ENCODE measurements around the gene SHH. TPM values are rescaled to one million over a fixed set of nuclear protein-coding genes. Genes with fewer than 3 reads are reported as not detected.
A peak's percentile ranks its signal among the peaks of the same experiment; 100 is the strongest.
"Not testable (repeated sequence)": the region's sequence is repeated elsewhere in the genome, so short reads cannot be mapped to it uniquely, and the experiment has no call there.

The SHH gene
- total and polyA plus RNA-seq, 2 donors, result 8.6 to 13.8 TPM

- H3K27ac ChIP-seq (ENCODE audit: low read depth), result no peak overlapping the region
- DNase-seq (ENCODE audit: extremely low spot score), result no peak
- H3K4me3 ChIP-seq (ENCODE audit: low read depth, low read length), result no peak overlapping the region
- WGBS, result 71% methylated on average over 18 of the region's 18 CpGs
- H3K36me3 ChIP-seq (ENCODE audit: insufficient read depth), result no peaks in the 10 kb centered on the region
- H3K4me1 ChIP-seq (ENCODE audit: insufficient read depth), result no peaks in the 10 kb centered on the region
Measured at GRCh38 chr7:155847821-155848435, 35.7 kb upstream of the SHH start.

- Histone ChIP-seq H3K27ac (ENCODE audit: low read depth) (no peak overlapping the region), H3K4me1 (ENCODE audit: insufficient read depth) (no peaks in the 10 kb centered on the region), H3K36me3 (ENCODE audit: insufficient read depth) (no peaks in the 10 kb centered on the region), H3K4me3 (ENCODE audit: low read depth, low read length) (no peak overlapping the region)
- WGBS, result 81% methylated on average over 15 of the region's 15 CpGs
- DNase-seq (ENCODE audit: extremely low spot score), result no peak
Measured at GRCh38 chr7:155846936-155847335, 34.7 kb upstream of the SHH start.

GRCh38 chr7:155846156-155846555 lies 33.9 kb upstream of the SHH start:
- Histone ChIP-seq H3K36me3 (ENCODE audit: insufficient read depth) (no peaks in the 10 kb centered on the region), H3K27ac (ENCODE audit: low read depth) (no peak overlapping the region), H3K4me3 (ENCODE audit: low read depth, low read length) (no peak overlapping the region), H3K4me1 (ENCODE audit: insufficient read depth) (no peaks in the 10 kb centered on the region)
- 90% methylated on average over 5 of the region's 5 CpGs for WGBS
- DNase-seq (ENCODE audit: extremely low spot score), result no peak

- WGBS, result 88% methylated on average over 14 of the region's 14 CpGs
- Histone ChIP-seq H3K4me1 (ENCODE audit: insufficient read depth) (no peaks in the 10 kb centered on the region), H3K27ac (ENCODE audit: low read depth) (no peak overlapping the region), H3K36me3 (ENCODE audit: insufficient read depth) (no peaks in the 10 kb centered on the region), H3K4me3 (ENCODE audit: low read depth, low read length) (no peak overlapping the region)
- DNase-seq (ENCODE audit: extremely low spot score), result no peak
Measured at GRCh38 chr7:155845226-155845625, 33.0 kb upstream of the SHH start.

- Histone ChIP-seq H3K27ac (ENCODE audit: low read depth) (no peak overlapping the region), H3K36me3 (ENCODE audit: insufficient read depth) (no peaks in the 10 kb centered on the region), H3K4me1 (ENCODE audit: insufficient read depth) (no peaks in the 10 kb centered on the region), H3K4me3 (ENCODE audit: low read depth, low read length) (no peak overlapping the region)
- 90% methylated on average over 16 of the region's 16 CpGs for WGBS
- no peak for DNase-seq (ENCODE audit: extremely low spot score)
Measured at GRCh38 chr7:155844526-155844925, 32.3 kb upstream of the SHH start.

GRCh38 chr7:155844019-155844453 lies 31.8 kb upstream of the SHH start:
- Histone ChIP-seq H3K4me1 (ENCODE audit: insufficient read depth) (no peaks in the 10 kb centered on the region), H3K4me3 (ENCODE audit: low read depth, low read length) (no peak overlapping the region), H3K36me3 (ENCODE audit: insufficient read depth) (no peaks in the 10 kb centered on the region), H3K27ac (ENCODE audit: low read depth) (no peak overlapping the region)
- WGBS, result 51% methylated on average over 14 of the region's 14 CpGs
- DNase-seq (ENCODE audit: extremely low spot score), result peak; percentile 66

GRCh38 chr7:155843426-155844018 lies 31.3 kb upstream of the SHH start:
- 87% methylated on average over 20 of the region's 20 CpGs for WGBS
- H3K4me3 ChIP-seq (ENCODE audit: low read depth, low read length), result no peak overlapping the region
- H3K27ac ChIP-seq (ENCODE audit: low read depth), result no peak overlapping the region
- DNase-seq (ENCODE audit: extremely low spot score), result no peak
- H3K4me1 ChIP-seq (ENCODE audit: insufficient read depth), result no peaks in the 10 kb centered on the region
- H3K36me3 ChIP-seq (ENCODE audit: insufficient read depth), result no peaks in the 10 kb centered on the region

GRCh38 chr7:155842496-155843265 lies 30.4 kb upstream of the SHH start:
- WGBS, result 75% methylated on average over 21 of the region's 21 CpGs
- Histone ChIP-seq H3K4me3 (ENCODE audit: low read depth, low read length) (no peak overlapping the region), H3K27ac (ENCODE audit: low read depth) (no peak overlapping the region), H3K4me1 (ENCODE audit: insufficient read depth) (no peaks in the 10 kb centered on the region), H3K36me3 (ENCODE audit: insufficient read depth) (no peaks in the 10 kb centered on the region)
- no peak for DNase-seq (ENCODE audit: extremely low spot score)

GRCh38 chr7:155840909-155841308 lies 28.6 kb upstream of the SHH start:
- no peak overlapping the region for H3K27ac ChIP-seq (ENCODE audit: low read depth)
- WGBS, result 90% methylated on average over 8 of the region's 8 CpGs

GRCh38 chr7:155840262-155840885 lies 28.1 kb upstream of the SHH start:
- 77% methylated on average over 21 of the region's 21 CpGs for WGBS
- no peaks in the 10 kb centered on the region for H3K4me1 ChIP-seq (ENCODE audit: insufficient read depth)
- DNase-seq (ENCODE audit: extremely low spot score), result no peak

More at GRCh38 chr7:155840909-155841308, 28.6 kb upstream of the SHH start:
- no peak for DNase-seq (ENCODE audit: extremely low spot score)
- H3K36me3 ChIP-seq (ENCODE audit: insufficient read depth), result no peaks in the 10 kb centered on the region
- H3K4me1 ChIP-seq (ENCODE audit: insufficient read depth), result no peaks in the 10 kb centered on the region
- H3K4me3 ChIP-seq (ENCODE audit: low read depth, low read length), result no peak overlapping the region

GRCh38 chr7:155839461-155839860 lies 27.2 kb upstream of the SHH start:
- Histone ChIP-seq H3K4me3 (ENCODE audit: low read depth, low read length) (no peak overlapping the region), H3K27ac (ENCODE audit: low read depth) (no peak overlapping the region), H3K4me1 (ENCODE audit: insufficient read depth) (no peaks in the 10 kb centered on the region), H3K36me3 (ENCODE audit: insufficient read depth) (no peaks in the 10 kb centered on the region)
- WGBS, result 64% methylated on average over 8 of the region's 8 CpGs
- DNase-seq (ENCODE audit: extremely low spot score), result no peak

More at GRCh38 chr7:155840262-155840885, 28.1 kb upstream of the SHH start:
- H3K36me3 ChIP-seq (ENCODE audit: insufficient read depth), result no peaks in the 10 kb centered on the region
- no peak overlapping the region for H3K4me3 ChIP-seq (ENCODE audit: low read depth, low read length)
- no peak overlapping the region for H3K27ac ChIP-seq (ENCODE audit: low read depth)

GRCh38 chr7:155838312-155838711 lies 26.0 kb upstream of the SHH start:
- H3K36me3 ChIP-seq (ENCODE audit: insufficient read depth); H3K4me3 ChIP-seq (ENCODE audit: low read depth, low read length); H3K4me1 ChIP-seq (ENCODE audit: insufficient read depth); H3K27ac ChIP-seq (ENCODE audit: low read depth); DNase-seq (ENCODE audit: extremely low spot score): not testable (repeated sequence)
- 92% methylated on average over 12 of the region's 12 CpGs for WGBS

- H3K4me1 ChIP-seq (ENCODE audit: insufficient read depth), result no peaks in the 10 kb centered on the region
- no peak overlapping the region for H3K4me3 ChIP-seq (ENCODE audit: low read depth, low read length)
- H3K27ac ChIP-seq (ENCODE audit: low read depth), result no peak overlapping the region
- WGBS, result 85% methylated on average over 3 of the region's 3 CpGs
- no peak for DNase-seq (ENCODE audit: extremely low spot score)
- H3K36me3 ChIP-seq (ENCODE audit: insufficient read depth), result no peaks in the 10 kb centered on the region
Measured at GRCh38 chr7:155837126-155837479, 24.8 kb upstream of the SHH start.
